ENCODE measurements around the gene HLA-DRB1.
"Not testable (repeated sequence)": the region's sequence is repeated elsewhere in the genome, so short reads cannot be mapped to it uniquely, and the experiment has no call there.

Gene HLA-DRB1

GRCh38 chr6:32609391-32609730 lies 19.7 kb upstream of the HLA-DRB1 start:
- no peak for DNase-seq

- no peak for DNase-seq
Measured at GRCh38 chr6:32608362-32608761, 18.7 kb upstream of the HLA-DRB1 start.

GRCh38 chr6:32607988-32608298 lies 18.3 kb upstream of the HLA-DRB1 start:
- no peak for DNase-seq

- DNase-seq, result no peak
Measured at GRCh38 chr6:32607263-32607987, 17.8 kb upstream of the HLA-DRB1 start.

- DNase-seq, result peak; percentile 7
Measured at GRCh38 chr6:32604434-32604877, 14.8 kb upstream of the HLA-DRB1 start.

- peak; percentile 45 for DNase-seq
Measured at GRCh38 chr6:32603888-32604287, 14.2 kb upstream of the HLA-DRB1 start.

- no peak for DNase-seq
Measured at GRCh38 chr6:32603222-32603621, 13.6 kb upstream of the HLA-DRB1 start.

- no peak for DNase-seq
Measured at GRCh38 chr6:32602383-32602782, 12.7 kb upstream of the HLA-DRB1 start.

- no peak for DNase-seq
Measured at GRCh38 chr6:32597024-32597423, 7.4 kb upstream of the HLA-DRB1 start.

- not testable (repeated sequence) for DNase-seq
Measured at GRCh38 chr6:32590713-32591112, 1.1 kb upstream of the HLA-DRB1 start.

- DNase-seq, result no peak
Measured at GRCh38 chr6:32588156-32588555, 1.5 kb downstream of the HLA-DRB1 start.

- no peak for DNase-seq
Measured at GRCh38 chr6:32583527-32583898, 6.1 kb downstream of the HLA-DRB1 start.

GRCh38 chr6:32581315-32582095 lies 8.1 kb downstream of the HLA-DRB1 start:
- DNase-seq, result no peak

GRCh38 chr6:32580593-32580992 lies 9.1 kb downstream of the HLA-DRB1 start:
- peak; percentile 2 for DNase-seq

- DNase-seq, result no peak
Measured at GRCh38 chr6:32578962-32579361, 10.7 kb downstream of the HLA-DRB1 start.

GRCh38 chr6:32577493-32577892 lies 12.2 kb downstream of the HLA-DRB1 start:
- not testable (repeated sequence) for DNase-seq

GRCh38 chr6:32576250-32576649 lies 13.4 kb downstream of the HLA-DRB1 start:
- DNase-seq, result no peak

GRCh38 chr6:32570363-32570905 lies 19.2 kb downstream of the HLA-DRB1 start:
- DNase-seq, result no peak

GRCh38 chr6:32568561-32568960 lies 21.1 kb downstream of the HLA-DRB1 start:
- peak; percentile 45 for DNase-seq

GRCh38 chr6:32566957-32567356 lies 22.7 kb downstream of the HLA-DRB1 start:
- no peak for DNase-seq

GRCh38 chr6:32565511-32565910 lies 24.1 kb downstream of the HLA-DRB1 start:
- DNase-seq, result no peak

- no peak for DNase-seq
Measured at GRCh38 chr6:32562940-32563339, 26.7 kb downstream of the HLA-DRB1 start.

GRCh38 chr6:32559747-32560146 lies 29.9 kb downstream of the HLA-DRB1 start:
- DNase-seq, result no peak

GRCh38 chr6:32558426-32559057 lies 31.1 kb downstream of the HLA-DRB1 start:
- DNase-seq, result no peak

Measured in MV-4-11 (cell line).